Measurements from ENCODE around the gene SH3GL1. TPM values are rescaled to one million over a fixed set of nuclear protein-coding genes. Genes with fewer than 3 reads are reported as not detected.
A peak's percentile ranks its signal among the peaks of the same experiment; 100 is the strongest.

Gene SH3GL1
- total and polyA plus RNA-seq, 2 of the 4 experiments (the other 2 are of a cell fraction): 28.1 to 138 TPM

DNA sequence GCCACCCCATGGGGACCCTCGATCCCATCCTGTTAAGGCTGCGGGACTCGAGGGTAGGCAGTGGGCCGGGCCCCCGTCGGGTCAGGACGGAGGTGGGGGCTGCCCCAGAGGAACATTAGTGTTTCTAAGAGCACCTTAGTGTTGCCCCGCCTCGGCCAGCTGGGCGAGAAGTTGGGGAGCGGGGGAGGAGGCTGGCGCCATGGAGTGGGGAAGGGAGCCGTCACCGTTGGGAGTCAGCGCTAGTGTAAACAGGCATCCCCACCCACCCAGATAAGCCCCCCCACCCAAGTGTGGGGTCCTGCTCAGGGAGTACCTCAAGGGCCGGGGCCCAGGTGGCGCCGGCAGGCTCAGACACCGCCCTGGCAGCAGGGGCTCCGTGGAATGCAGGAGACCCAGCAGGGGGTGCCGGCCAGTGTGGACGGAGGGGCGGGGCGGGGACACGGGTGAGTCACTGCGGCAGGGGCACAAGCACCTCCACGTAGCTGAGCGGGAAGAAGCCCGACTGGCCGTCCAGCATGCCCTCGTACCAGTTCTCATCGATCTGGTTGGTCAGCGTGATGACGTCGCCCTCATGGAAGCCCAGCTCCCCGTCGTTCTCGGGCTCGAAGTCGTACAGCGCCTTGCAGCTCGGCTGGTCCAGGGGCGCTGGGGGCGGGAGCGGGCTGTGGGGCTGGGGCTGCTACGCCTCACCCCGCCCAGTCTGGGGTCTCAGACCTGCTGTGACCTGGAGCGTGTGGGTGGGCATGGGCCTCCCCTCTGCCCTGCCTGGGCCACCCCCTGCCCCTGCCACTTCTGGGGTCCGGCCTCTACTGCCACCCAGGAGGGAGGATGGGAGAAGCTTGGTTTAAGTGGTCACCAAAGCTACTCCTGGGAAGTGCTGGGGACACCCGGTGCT lies 38.9 kb downstream of the SH3GL1 start:
- H3K9me3 ChIP-seq (ENCODE audit: control insufficient read depth, insufficient read depth, low read length): no peaks in the 10 kb centered on the region
- peaks cover 8 to 29% of the 10 kb centered on the region in 2 experiments for H3K79me1 ChIP-seq (ENCODE audit: low read depth in 1 of 2, low read length in 2 of 2)
- no peak overlapping the region for H2BK20ac ChIP-seq (ENCODE audit: low read depth, low read length)
- no peak overlapping the region for H2BK15ac ChIP-seq (ENCODE audit: low read depth, low read length)
- DNase-seq (peak; percentile 54), ATAC-seq (ENCODE audit: low read depth) (no peak; the same call in 1 of the 2 replicates)
- in situ Hi-C loops (cut with MboI; ENCODE audit: low sequenced_read_pairs) (no loop called here), dilution Hi-C loops (cut with HindIII; ENCODE audit: low sequenced_read_pairs, unreplicated experiment) (no loop called here), intact Hi-C loops (cut with micrococcal nuclease) (no loop called here)
- no peak overlapping the region for H4K5ac ChIP-seq (ENCODE audit: low read depth, low read length)
- no peak overlapping the region for H3K23ac ChIP-seq (ENCODE audit: low read depth, low read length)
- peak overlapping the region; percentile 48 for H2AFZ ChIP-seq (replicated peaks; ENCODE audit: low read length, poor library complexity)
- no peak overlapping the region for H2BK120ac ChIP-seq (ENCODE audit: low read depth, low read length)
- H4K91ac ChIP-seq (ENCODE audit: insufficient read depth, low read depth, low read length): no peak overlapping the region
- H3K9ac ChIP-seq (ENCODE audit: low read depth, low read length): no peak overlapping the region
- no peak overlapping the region for H3K56ac ChIP-seq (ENCODE audit: extremely low read depth, insufficient read depth, low read length)
- H3K4ac ChIP-seq (ENCODE audit: low read depth, low read length): no peak overlapping the region
- no peak overlapping the region for H3K18ac ChIP-seq (ENCODE audit: low read depth, low read length)
- no peak overlapping the region for H2BK5ac ChIP-seq (ENCODE audit: low read depth, low read length, poor library complexity, severe bottlenecking)
- H3K14ac ChIP-seq (replicated peaks; ENCODE audit: low read depth, low read length): no peak overlapping the region
- 80% methylated on average over 25 of the region's 50 CpGs; no CpG with 5 or more reads in 1 of the 2 experiments for WGBS, 2 experiments (ENCODE audit: extremely low coverage in 2 of 2, insufficient read length in 1 of 2)
- ChIA-PET POLR2A (ENCODE audit: unreplicated experiment) (no interaction called here), CTCF (interaction anchor here (0.6 kb wide), 1 partner anchor 9 kb away, joined by 3 read pairs; no protein-coding TSS in a partner anchor)
- peaks cover 11% of the 10 kb centered on the region for H4K20me1 ChIP-seq (ENCODE audit: insufficient read depth, low read length)
- no peak overlapping the region for H3K4me3 ChIP-seq (ENCODE audit: insufficient read depth, low read depth, low read length)
- BruUV-seq (replicated peaks): no TSS peak
- no peaks in the 10 kb centered on the region for H3K9me1 ChIP-seq (ENCODE audit: insufficient read depth, low read length)
- no peak overlapping the region for H3K4me2 ChIP-seq (ENCODE audit: low read depth, low read length)
- H3K27me3 ChIP-seq (ENCODE audit: control insufficient read depth, insufficient read depth, low read length): no peaks in the 10 kb centered on the region
- H2AK9ac ChIP-seq (replicated peaks; ENCODE audit: low read depth, low read length, poor library complexity): peak overlapping the region; percentile 61
- peak overlapping the region; percentile 12; the same call in 1 of the 2 replicates for H3K27ac ChIP-seq (ENCODE audit: insufficient read depth, low read length)
- peaks cover 64% of the 10 kb centered on the region for H3K36me3 ChIP-seq (ENCODE audit: control insufficient read depth, insufficient read depth, low read length)
- peaks cover 10% of the 10 kb centered on the region; the same call in 1 of the 2 replicates for H3K4me1 ChIP-seq (ENCODE audit: control insufficient read depth, insufficient read depth, low read length)
- peak overlapping the region; percentile 51; the same call in 1 of the 2 replicates for H2AK5ac ChIP-seq (ENCODE audit: low read depth, low read length)
- peak overlapping the region in 1 of 2 experiments; percentile 16; a peak in 1 of 4 replicates for H4K8ac ChIP-seq (ENCODE audit: low read depth in 2 of 2, low read length in 2 of 2)
- no peak for TF ChIP-seq RAD21 (IDR thresholded peaks at IDR 0.05; ENCODE audit: low read length)
- no peak for TF ChIP-seq MAZ (IDR thresholded peaks at IDR 0.05; ENCODE audit: borderline replicate concordance, low read depth, low read length)
- TF ChIP-seq RFX5 (IDR thresholded peaks at IDR 0.05; ENCODE audit: low read depth, low read length): no peak
- no peak for TF ChIP-seq NFE2L2 (IDR thresholded peaks at IDR 0.05; ENCODE audit: low read depth, low read length)
- TF ChIP-seq, protein P1, sequence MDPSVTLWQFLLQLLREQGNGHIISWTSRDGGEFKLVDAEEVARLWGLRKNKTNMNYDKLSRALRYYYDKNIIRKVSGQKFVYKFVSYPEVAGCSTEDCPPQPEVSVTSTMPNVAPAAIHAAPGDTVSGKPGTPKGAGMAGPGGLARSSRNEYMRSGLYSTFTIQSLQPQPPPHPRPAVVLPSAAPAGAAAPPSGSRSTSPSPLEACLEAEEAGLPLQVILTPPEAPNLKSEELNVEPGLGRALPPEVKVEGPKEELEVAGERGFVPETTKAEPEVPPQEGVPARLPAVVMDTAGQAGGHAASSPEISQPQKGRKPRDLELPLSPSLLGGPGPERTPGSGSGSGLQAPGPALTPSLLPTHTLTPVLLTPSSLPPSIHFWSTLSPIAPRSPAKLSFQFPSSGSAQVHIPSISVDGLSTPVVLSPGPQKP (IDR thresholded peaks at IDR 0.05; ENCODE audit: borderline replicate concordance, low read depth, low read length): no peak
- TF ChIP-seq POLR2A (IDR thresholded peaks at IDR 0.05; ENCODE audit: low read depth, low read length): no peak
- TF ChIP-seq BHLHE40 (IDR thresholded peaks at IDR 0.05; ENCODE audit: low read depth, low read length): no peak
- no peak for TF ChIP-seq SMC3 (IDR thresholded peaks at IDR 0.05; ENCODE audit: low read depth, low read length)
- TF ChIP-seq CEBPB (IDR thresholded peaks at IDR 0.05; ENCODE audit: low read depth, low read length): no peak
- TF ChIP-seq RCOR1 (IDR thresholded peaks at IDR 0.05; ENCODE audit: insufficient replicate concordance, low read length): no peak
- TF ChIP-seq MAFK (IDR thresholded peaks at IDR 0.05; ENCODE audit: low read depth, low read length): no peak
- no peak for TF ChIP-seq MXI1 (IDR thresholded peaks at IDR 0.05; ENCODE audit: borderline replicate concordance, low read depth, low read length)
- TF ChIP-seq, protein P2, sequence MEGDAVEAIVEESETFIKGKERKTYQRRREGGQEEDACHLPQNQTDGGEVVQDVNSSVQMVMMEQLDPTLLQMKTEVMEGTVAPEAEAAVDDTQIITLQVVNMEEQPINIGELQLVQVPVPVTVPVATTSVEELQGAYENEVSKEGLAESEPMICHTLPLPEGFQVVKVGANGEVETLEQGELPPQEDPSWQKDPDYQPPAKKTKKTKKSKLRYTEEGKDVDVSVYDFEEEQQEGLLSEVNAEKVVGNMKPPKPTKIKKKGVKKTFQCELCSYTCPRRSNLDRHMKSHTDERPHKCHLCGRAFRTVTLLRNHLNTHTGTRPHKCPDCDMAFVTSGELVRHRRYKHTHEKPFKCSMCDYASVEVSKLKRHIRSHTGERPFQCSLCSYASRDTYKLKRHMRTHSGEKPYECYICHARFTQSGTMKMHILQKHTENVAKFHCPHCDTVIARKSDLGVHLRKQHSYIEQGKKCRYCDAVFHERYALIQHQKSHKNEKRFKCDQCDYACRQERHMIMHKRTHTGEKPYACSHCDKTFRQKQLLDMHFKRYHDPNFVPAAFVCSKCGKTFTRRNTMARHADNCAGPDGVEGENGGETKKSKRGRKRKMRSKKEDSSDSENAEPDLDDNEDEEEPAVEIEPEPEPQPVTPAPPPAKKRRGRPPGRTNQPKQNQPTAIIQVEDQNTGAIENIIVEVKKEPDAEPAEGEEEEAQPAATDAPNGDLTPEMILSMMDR (conservative IDR thresholded peaks at IDR 0.05; ENCODE audit: low read depth, low read length): no peak
- TF ChIP-seq CHD1 (IDR thresholded peaks at IDR 0.05; ENCODE audit: low read depth, low read length): no peak

Measured in IMR-90 (cell line).